Activated CD8-positive, alpha-beta memory T cell treated with anti-CD3 and anti-CD28 coated beads for 36 hours (primary cell): ENCODE results near the gene ATXN1. TPM values are rescaled to one million over a fixed set of nuclear protein-coding genes. Genes with fewer than 3 reads are reported as not detected.

ENCODE experiments used
- CTCF ChIA-PET: fragments of 350-600 bp; sonication (Branson Sonifier 250); formaldehyde crosslinking; loops from one replicate; lab custom pipeline; 2021; ENCODE audit warnings: antibody characterized with exemption; lab: Charles Lee
- POLR2A ChIA-PET: fragments of 350-600 bp; sonication (Branson Sonifier 250); formaldehyde crosslinking; loops from one replicate; lab custom pipeline; 2021; ENCODE audit warnings: antibody characterized with exemption; lab: Charles Lee
- total RNA-seq, 2 experiments: library from RNA; stranded (reverse); gene quantifications; one replicate each; pipeline ENCODE4 v1.2.3, GENCODE V29; 2021

Gene ATXN1
- total RNA-seq, 2 experiments from 2014 or later, result 75.0 to 85.3 TPM

- CTCF ChIA-PET, result interaction anchor here (1.1 to 1.9 kb wide), 2 partner anchors 9 to 30 kb away, joined by 3 to 7 read pairs; no protein-coding TSS in a partner anchor
- POLR2A ChIA-PET, result interaction anchor here (1.3 kb wide), 1 partner anchor 194 kb away, joined by 3 read pairs; no protein-coding TSS in a partner anchor
These were observed 256.7 kb downstream of the ATXN1 start for GRCh38 chr6:16504609-16505008.

DNA sequence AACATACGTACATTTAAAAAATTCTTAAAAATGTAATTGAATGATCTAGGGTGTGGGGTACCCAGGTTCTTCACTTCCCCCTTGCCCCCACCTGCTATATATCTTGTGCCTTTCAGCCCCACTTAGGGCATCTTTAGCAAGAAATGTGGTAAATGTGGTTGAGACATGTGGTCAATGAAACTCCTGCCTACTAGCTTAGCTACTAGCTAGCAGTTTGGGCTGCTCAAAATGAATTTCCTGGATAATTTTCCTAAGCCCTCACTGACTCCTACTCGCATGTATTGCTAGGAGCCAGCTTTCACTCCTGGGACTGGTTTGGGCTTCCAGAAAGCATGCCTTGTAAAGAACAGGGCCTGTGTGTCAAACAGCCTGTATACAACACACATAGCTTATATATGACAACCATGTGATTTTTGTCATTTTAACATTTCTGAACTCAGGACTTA is 257.3 kb downstream of the ATXN1 start:
- ChIA-PET POLR2A (interaction anchor here (1.3 kb wide), 1 partner anchor 195 kb away, joined by 3 read pairs; no protein-coding TSS in a partner anchor), CTCF (interaction anchor here (1.9 kb wide), 1 partner anchor 10 kb away, joined by 7 read pairs; no protein-coding TSS in a partner anchor)

DNA sequence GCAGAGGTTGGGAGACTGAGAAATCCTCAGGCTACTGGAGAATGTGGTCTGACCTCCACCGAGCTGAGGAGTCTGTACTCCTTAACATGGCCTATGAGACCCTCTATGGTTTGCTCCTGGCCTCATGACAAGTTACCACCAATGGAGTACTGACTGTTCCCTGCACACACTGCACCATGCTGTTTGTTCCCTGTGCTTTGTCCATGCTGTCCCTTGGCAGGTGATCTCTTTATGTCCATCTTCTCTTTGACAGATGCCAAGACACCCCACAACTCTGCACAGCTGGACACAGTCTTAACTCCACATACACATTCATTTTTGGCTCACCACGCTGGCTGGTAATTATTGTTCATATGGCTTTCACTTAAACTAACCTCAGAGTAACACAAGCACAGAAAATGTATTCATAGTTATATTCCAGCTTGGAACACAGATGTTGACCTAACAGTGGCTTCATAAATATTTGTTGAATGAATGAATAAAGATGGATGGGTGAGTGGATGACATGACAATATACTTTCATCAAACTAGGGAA is 258.0 kb downstream of the ATXN1 start:
- ChIA-PET POLR2A (no interaction called here), CTCF (no interaction called here)

GRCh38 chr6:16498957-16499356 is 262.3 kb downstream of the ATXN1 start:
- ChIA-PET CTCF (interaction anchor here (1.2 kb wide), 1 partner anchor 12 kb away, joined by 3 read pairs; no protein-coding TSS in a partner anchor), POLR2A (no interaction called here)

- ChIA-PET CTCF (interaction anchor here (1.2 kb wide), 1 partner anchor 12 kb away, joined by 3 read pairs; no protein-coding TSS in a partner anchor), POLR2A (no interaction called here)
These were observed 263.0 kb downstream of the ATXN1 start for GRCh38 chr6:16498237-16498636.

DNA sequence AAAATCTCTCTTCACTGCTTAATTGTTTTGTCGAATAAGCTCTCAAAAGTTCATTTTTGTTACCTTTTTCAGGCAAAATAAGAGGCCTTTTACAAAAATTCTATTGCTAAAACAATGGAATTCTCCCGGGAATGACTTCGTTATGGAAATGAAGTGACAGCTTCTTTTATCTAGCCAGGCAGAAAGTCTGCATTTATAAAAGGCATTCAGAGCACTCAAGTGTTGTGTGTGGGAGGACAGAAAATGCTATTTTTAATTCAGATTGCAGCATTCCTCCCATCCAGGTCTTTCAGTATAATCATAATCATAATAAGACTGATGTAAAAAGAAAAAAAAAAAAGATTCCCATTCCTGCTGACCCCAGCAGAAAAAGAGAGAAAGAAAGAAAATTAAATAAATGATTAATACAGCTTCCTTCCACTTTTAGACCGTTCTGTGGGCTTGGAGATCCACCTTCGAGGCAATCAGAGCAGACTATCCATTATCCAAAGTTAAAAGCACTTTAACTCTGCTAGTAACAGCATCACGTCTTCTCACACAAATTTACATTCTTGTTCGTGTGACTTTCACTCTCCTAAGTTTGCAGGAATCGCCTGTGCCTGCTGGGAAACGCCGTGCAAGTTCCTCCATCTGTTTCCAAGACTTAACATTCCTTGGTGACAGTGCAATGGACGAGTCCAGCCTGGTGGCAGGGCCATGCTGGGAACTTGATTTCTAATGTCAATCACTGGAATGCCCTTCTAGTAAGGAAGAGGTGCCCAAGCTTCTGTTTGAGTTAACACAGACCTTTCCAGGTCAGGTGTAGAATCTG is 264.1 kb downstream of the ATXN1 start:
- ChIA-PET CTCF (no interaction called here), POLR2A (no interaction called here)

DNA sequence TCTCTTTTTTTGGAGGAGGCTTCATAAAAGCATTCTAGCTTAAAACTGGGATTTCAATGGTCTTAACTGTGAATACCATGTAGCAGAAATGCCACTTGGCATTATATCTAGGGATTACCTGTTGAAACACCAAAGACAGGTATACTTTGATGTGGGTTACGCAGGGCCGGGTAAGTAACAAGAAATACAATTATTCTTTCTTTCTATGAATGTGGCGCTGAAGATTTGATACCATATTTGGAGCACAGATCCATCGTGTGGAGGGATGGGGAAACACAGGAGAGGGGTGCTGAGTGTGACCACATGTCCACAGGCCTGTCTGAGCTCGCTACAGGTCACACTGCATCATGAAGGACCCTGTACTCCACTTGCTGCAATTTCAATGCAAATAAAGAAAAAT is 265.1 kb downstream of the ATXN1 start:
- CTCF ChIA-PET, result interaction anchor here (1.2 kb wide), 1 partner anchor 164 kb away, joined by 7 read pairs; no protein-coding TSS in a partner anchor
- POLR2A ChIA-PET, result no interaction called here

DNA sequence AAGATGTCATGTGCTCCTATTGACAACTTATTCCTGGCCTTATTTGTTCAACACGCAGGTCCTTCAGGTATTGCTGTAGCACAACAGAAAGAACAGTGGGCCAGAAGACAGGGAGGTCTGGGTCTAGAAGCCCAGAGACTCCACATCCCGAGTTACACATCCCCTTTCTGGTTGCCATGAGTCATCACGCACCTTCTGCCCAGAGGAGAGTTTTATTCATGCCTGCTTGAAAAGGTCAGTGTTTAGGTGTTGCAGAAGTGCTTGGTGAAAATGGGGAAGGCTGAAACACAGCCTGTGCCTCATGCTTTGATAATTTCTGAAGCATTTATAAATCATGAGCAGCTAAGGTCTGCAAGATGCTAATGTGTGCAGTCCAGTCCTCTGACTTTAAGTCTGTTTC is 266.5 kb downstream of the ATXN1 start:
- CTCF ChIA-PET, result no interaction called here
- POLR2A ChIA-PET, result no interaction called here

GRCh38 chr6:16493802-16494201 is 267.5 kb downstream of the ATXN1 start:
- CTCF ChIA-PET, result interaction anchor here (0.7 to 1.4 kb wide), 2 partner anchors 21 to 175 kb away, joined by 3 to 5 read pairs; no protein-coding TSS in a partner anchor
- POLR2A ChIA-PET, result interaction anchor here (0.6 kb wide), 1 partner anchor 163 kb away, joined by 10 read pairs; no protein-coding TSS in a partner anchor

DNA sequence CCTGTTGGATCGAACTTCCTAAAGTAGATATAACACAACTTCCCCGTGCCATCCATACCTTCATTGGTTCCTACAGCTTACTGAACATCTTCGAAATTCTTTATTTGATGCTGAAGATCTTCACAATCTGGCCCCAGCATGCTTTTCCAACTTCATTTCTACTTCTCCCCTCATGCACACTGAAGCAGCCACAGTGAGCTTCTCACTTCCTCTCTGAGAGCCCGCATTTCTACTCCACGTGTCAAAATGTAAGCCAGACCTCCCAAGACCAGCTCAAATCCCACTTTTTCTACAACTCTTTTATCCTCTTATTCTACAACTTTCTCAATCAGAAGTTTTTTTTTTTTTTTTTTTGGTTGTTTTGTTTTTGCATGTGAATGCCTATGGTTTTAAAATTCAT is 268.1 kb downstream of the ATXN1 start:
- POLR2A ChIA-PET, result no interaction called here

GRCh38 chr6:16491666-16492313 is 269.5 kb downstream of the ATXN1 start:
- CTCF ChIA-PET, result interaction anchor here (0.7 kb wide), 1 partner anchor 1147 kb away, joined by 4 read pairs; no protein-coding TSS in a partner anchor
- POLR2A ChIA-PET, result no interaction called here

More for the DNA sequence above, 268.1 kb downstream of the ATXN1 start:
- CTCF ChIA-PET, result interaction anchor here (0.7 to 1.4 kb wide), 2 partner anchors 21 to 174 kb away, joined by 3 to 5 read pairs; no protein-coding TSS in a partner anchor

- CTCF ChIA-PET, result interaction anchor here (1.0 kb wide), 1 partner anchor 23 kb away, joined by 3 read pairs; no protein-coding TSS in a partner anchor
- POLR2A ChIA-PET, result no interaction called here
These were observed 270.6 kb downstream of the ATXN1 start for GRCh38 chr6:16490616-16491015.

GRCh38 chr6:16488813-16489212 is 272.4 kb downstream of the ATXN1 start:
- CTCF ChIA-PET, result no interaction called here
- POLR2A ChIA-PET, result interaction anchor here (0.5 to 1.2 kb wide), 3 partner anchors 18 to 94 kb away, joined by 3 to 6 read pairs (median 3); no protein-coding TSS in a partner anchor

DNA sequence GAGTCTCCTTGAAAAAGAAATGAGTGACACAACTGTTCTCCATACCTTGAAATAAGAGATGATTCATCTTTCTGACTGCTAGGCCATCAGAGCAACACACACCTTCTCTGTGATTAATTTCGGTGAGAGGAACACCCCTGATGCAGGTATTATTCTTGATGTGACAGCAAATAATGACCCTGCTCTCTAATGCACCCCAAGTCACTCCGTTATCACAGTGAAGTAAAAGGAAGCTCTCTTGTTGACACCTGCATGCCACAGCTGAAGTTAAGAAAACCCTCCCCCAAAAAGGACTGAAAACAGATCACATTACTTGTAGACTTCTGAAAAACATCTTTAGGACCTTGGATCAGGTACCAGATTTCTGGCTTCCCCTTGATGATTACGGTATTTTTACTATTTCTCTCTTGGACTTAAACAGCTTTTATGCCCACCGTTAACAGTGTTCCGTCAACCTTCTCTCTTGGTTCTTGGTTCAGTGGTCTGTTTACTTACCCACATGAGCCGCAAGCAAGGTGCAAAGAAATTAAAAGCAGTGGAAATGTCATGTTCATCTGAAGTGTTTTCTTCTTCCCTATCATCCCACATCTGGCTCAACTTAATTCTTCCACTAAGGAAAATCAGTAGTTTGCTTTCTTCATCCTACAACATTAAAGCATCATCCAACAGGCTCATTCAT is 273.1 kb downstream of the ATXN1 start:
- ChIA-PET CTCF (no interaction called here), POLR2A (interaction anchor here (0.5 to 1.2 kb wide), 2 partner anchors 17 to 93 kb away, joined by 3 to 6 read pairs; no protein-coding TSS in a partner anchor)

- ChIA-PET POLR2A (no interaction called here), CTCF (no interaction called here)
These were observed 274.6 kb downstream of the ATXN1 start for GRCh38 chr6:16486661-16487060.

- POLR2A ChIA-PET, result no interaction called here
- CTCF ChIA-PET, result interaction anchor here (1.5 kb wide), 1 partner anchor 46 kb away, joined by 4 read pairs; no protein-coding TSS in a partner anchor
These were observed 277.9 kb downstream of the ATXN1 start for GRCh38 chr6:16483315-16483875.

GRCh38 chr6:16482702-16483314 is 278.5 kb downstream of the ATXN1 start:
- CTCF ChIA-PET, result no interaction called here

More at GRCh38 chr6:16482702-16483314, 278.5 kb downstream of the ATXN1 start:
- POLR2A ChIA-PET, result interaction anchor here (0.5 kb wide), 1 partner anchor 159 kb away, joined by 4 read pairs; no protein-coding TSS in a partner anchor
